ENCODE results near the gene AKNA. TPM values are rescaled to one million over a fixed set of nuclear protein-coding genes. Genes with fewer than 3 reads are reported as not detected.

Gene AKNA
- total RNA-seq, 1 donor from 2014 or later: 14.0 TPM

- no peak overlapping the region for H3K27ac Mint-ChIP-seq
- H3K27me3 Mint-ChIP-seq: no peaks in the 10 kb centered on the region
Measured at GRCh38 chr9:114312513-114312875, 75.3 kb downstream of the AKNA start.

GRCh38 chr9:114311571-114312512 is 75.9 kb downstream of the AKNA start:
- no peaks in the 10 kb centered on the region for H3K36me3 Mint-ChIP-seq
- no peak overlapping the region for H3K4me3 Mint-ChIP-seq
- no peaks in the 10 kb centered on the region for H3K4me1 Mint-ChIP-seq (ENCODE audit: unreplicated experiment)
- H3K9me3 Mint-ChIP-seq: no peaks in the 10 kb centered on the region
- H3K27me3 Mint-ChIP-seq: no peaks in the 10 kb centered on the region
- H3K27ac Mint-ChIP-seq: no peak overlapping the region
- DNase-seq (ENCODE audit: extremely low spot score, unreplicated experiment): peak; percentile 39
- TF ChIP-seq CTCF (conservative IDR thresholded peaks at IDR 0.05): no peak

More at GRCh38 chr9:114312513-114312875, 75.3 kb downstream of the AKNA start:
- DNase-seq (ENCODE audit: extremely low spot score, unreplicated experiment): no peak
- no peak for TF ChIP-seq CTCF (conservative IDR thresholded peaks at IDR 0.05)
- no peaks in the 10 kb centered on the region for H3K36me3 Mint-ChIP-seq
- no peaks in the 10 kb centered on the region for H3K9me3 Mint-ChIP-seq
- no peaks in the 10 kb centered on the region for H3K4me1 Mint-ChIP-seq (ENCODE audit: unreplicated experiment)
- H3K4me3 Mint-ChIP-seq: no peak overlapping the region

GRCh38 chr9:114310471-114311450 is 77.0 kb downstream of the AKNA start:
- Mint-ChIP-seq H3K4me3 (no peak overlapping the region), H3K27ac (no peak overlapping the region), H3K4me1 (ENCODE audit: unreplicated experiment) (peaks cover under 1% of the 10 kb centered on the region), H3K27me3 (no peaks in the 10 kb centered on the region), H3K36me3 (no peaks in the 10 kb centered on the region), H3K9me3 (no peaks in the 10 kb centered on the region)
- TF ChIP-seq CTCF (conservative IDR thresholded peaks at IDR 0.05): no peak
- peak; percentile 54 for DNase-seq (ENCODE audit: extremely low spot score, unreplicated experiment)

GRCh38 chr9:114309096-114309495 is 78.7 kb downstream of the AKNA start:
- Mint-ChIP-seq H3K27me3 (no peaks in the 10 kb centered on the region), H3K27ac (no peak overlapping the region), H3K9me3 (no peaks in the 10 kb centered on the region), H3K4me3 (no peak overlapping the region), H3K36me3 (no peaks in the 10 kb centered on the region), H3K4me1 (ENCODE audit: unreplicated experiment) (peaks cover 4% of the 10 kb centered on the region)
- DNase-seq (ENCODE audit: extremely low spot score, unreplicated experiment): peak; percentile 56
- TF ChIP-seq CTCF (conservative IDR thresholded peaks at IDR 0.05): no peak

GRCh38 chr9:114308361-114308950 is 79.3 kb downstream of the AKNA start:
- no peak for TF ChIP-seq CTCF (conservative IDR thresholded peaks at IDR 0.05)
- Mint-ChIP-seq H3K27me3 (no peaks in the 10 kb centered on the region), H3K4me3 (no peak overlapping the region), H3K27ac (no peak overlapping the region), H3K36me3 (no peaks in the 10 kb centered on the region), H3K9me3 (no peaks in the 10 kb centered on the region), H3K4me1 (ENCODE audit: unreplicated experiment) (peaks cover 4% of the 10 kb centered on the region)
- peak; percentile 45 for DNase-seq (ENCODE audit: extremely low spot score, unreplicated experiment)

Data from type B pancreatic cell (in vitro differentiated cells).